Gastroesophageal sphincter (tissue), 3 donors: ENCODE data around the gene TMC1.

Experiments
- CTCF ChIP-seq, 4 experiments: fragments of 200-600 bp in 2 of 4; fragments of 450-650 bp in 2 of 4; sonication (generic) in 1 of 4; IDR thresholded peaks; one replicate each; pipeline ENCODE4 v1.5.1; 2017 to 2019; ENCODE audit warnings: antibody characterized with exemption in 4 of 4, mild to moderate bottlenecking in 2 of 4, moderate library complexity in 2 of 4
- POLR2A ChIP-seq, 2 donors: fragments of 450-650 bp; IDR thresholded peaks; one replicate each; pipeline ENCODE4 v1.6.1; 2017; ENCODE audit warnings: antibody characterized with exemption in 2 of 2, mild to moderate bottlenecking in 2 of 2, moderate library complexity in 1 of 2
- POLR2AphosphoS5 ChIP-seq: sonication (generic); formaldehyde crosslinking; IDR thresholded peaks from one replicate; pipeline ENCODE4 v1.6.1; 2017; ENCODE audit warnings: antibody characterized with exemption

DNA sequence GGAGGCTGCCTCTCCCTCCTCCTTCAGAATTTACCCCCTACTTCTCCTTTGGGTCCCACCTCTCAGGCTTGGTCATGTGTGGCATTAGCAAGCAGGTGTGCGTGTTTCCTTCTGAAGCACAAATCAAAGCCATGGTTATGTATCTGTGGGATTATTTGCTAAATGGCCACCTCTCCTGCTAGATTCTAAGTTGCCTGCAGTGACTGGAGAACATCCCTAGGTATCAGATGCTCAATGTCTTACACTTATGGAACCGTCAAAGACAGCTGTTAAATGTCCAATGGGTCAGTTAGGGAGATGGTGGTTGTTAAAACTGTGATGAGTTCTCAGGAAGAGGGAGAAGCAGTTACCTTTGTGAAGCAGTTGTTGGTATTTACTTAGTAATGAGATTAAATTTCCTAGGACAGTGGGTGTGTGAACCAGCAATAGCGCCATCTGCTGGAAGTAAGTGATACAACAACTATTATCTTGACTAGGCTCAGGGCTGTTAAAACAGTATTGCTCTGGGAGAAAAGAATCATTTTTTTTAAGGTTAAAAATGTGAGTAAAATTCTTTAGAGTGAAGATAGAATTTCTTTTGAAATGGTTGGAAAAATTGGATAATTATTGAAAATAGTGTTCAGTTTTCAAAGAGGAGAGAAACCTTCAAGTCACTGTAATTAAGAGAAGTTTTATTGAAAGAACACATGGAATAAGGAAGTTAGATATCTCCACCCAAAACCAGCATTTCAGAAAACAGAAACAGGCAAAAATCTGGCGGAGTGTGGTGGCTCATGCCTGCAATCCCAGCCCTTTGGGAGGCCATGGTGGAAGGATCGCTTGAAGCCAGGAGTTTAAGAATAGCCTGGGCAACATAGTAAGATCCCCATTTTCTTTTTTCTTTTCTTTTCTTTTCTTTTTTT, 71.3 kb downstream of the TMC1 start:
- no peak for TF ChIP-seq POLR2AphosphoS5
- TF ChIP-seq CTCF (IDR thresholded peaks at IDR 0.05): peak; percentile 74 to 95 (median 90)
- no peak for TF ChIP-seq POLR2A (IDR thresholded peaks at IDR 0.05)
